K562 (cell line): ENCODE measurements around the gene AMFR. TPM values are rescaled to one million over a fixed set of nuclear protein-coding genes. Genes with fewer than 3 reads are reported as not detected.

Experiments used
- CC2D1A ChIP-seq: fragments of 450-650 bp; IDR thresholded peaks from 2 replicates; pipeline ENCODE4 v1.6.1; 2017; ENCODE audit warnings: mild to moderate bottlenecking
- DACH1 ChIP-seq: fragments of 450-650 bp; IDR thresholded peaks from 2 replicates; pipeline ENCODE4 v1.6.1; 2018; ENCODE audit not compliant: partially characterized antibody
- MTA2 ChIP-seq: fragments of 450-650 bp; IDR thresholded peaks from 2 replicates; pipeline ENCODE4 v1.6.1; 2016; ENCODE audit warnings: low read depth
- PRPF4 ChIP-seq: fragments of 200-400 bp; formaldehyde crosslinking; IDR thresholded peaks from one replicate; pipeline ENCODE4 v1.6.1; 2017; ENCODE audit warnings: low read length, low read depth, mild to moderate bottlenecking; ENCODE audit not compliant: insufficient read depth, poor library complexity, severe bottlenecking
- SMAD3 ChIP-seq: fragments of 450-650 bp; formaldehyde crosslinking; conservative IDR thresholded peaks from 2 replicates; pipeline ENCODE4 v1.4.0; 2020; ENCODE audit warnings: mild to moderate bottlenecking
- SMAD4 ChIP-seq: fragments of 250-450 bp; sonication (Bioruptor Pico); conservative IDR thresholded peaks from 2 replicates; pipeline ENCODE4 v1.8.0; 2021; ENCODE audit warnings: inconsistent platforms, mild to moderate bottlenecking, moderate library complexity
- SRSF7 ChIP-seq: fragments of 200-400 bp; formaldehyde crosslinking; optimal IDR thresholded peaks from 2 replicates; pipeline ENCODE3; 2017; ENCODE audit warnings: mild to moderate bottlenecking, low read depth, low read length
- ZEB2 ChIP-seq: fragments of 450-650 bp; IDR thresholded peaks from 2 replicates; pipeline ENCODE4 v1.6.1; 2016
- ZNF507 ChIP-seq: conservative IDR thresholded peaks from 2 replicates; pipeline ENCODE4 v1.6.1; 2017; ENCODE audit warnings: missing genetic modification characterization, missing compliant biosample characterization
- polyA plus RNA-seq, 8 experiments: library from polyadenylated mRNA; depleted of rRNA in 4 of 8; stranded (reverse) in 5 of 8; unstranded in 3 of 8; fragments of >200 nt; fragmentation: Nextera tagmentation in 2 of 8; fragmentation: Illumina TruSeq in 1 of 8; extraction: Ambion mirVana in 2 of 8; extraction: Trizol in 1 of 8; gene quantifications; 2 replicates each; pipeline versions ENCODE4 v1.2.1 to v1.2.3, GENCODE V29; 2011 to 2014; ENCODE audit warnings: inconsistent platforms in 1 of 8, missing spikeins in 1 of 8
- total RNA-seq, 7 experiments: library from RNA; depleted of rRNA in 6 of 7; stranded (reverse); fragments of >200 nt in 6 of 7; fragmentation: Illumina TruSeq in 2 of 7; extraction: Trizol in 2 of 7; gene quantifications; 2 replicates each; pipeline versions ENCODE4 v1.2.1 to v1.2.3, GENCODE V29; 2011 to 2021; ENCODE audit warnings: low replicate concordance in 1 of 7
- TF ChIP-seq, protein P1 (sequence below): fragments of 250-450 bp; sonication (Bioruptor Pico); IDR thresholded peaks from 2 replicates; pipeline ENCODE4 v1.8.0; 2022; ENCODE audit warnings: moderate library complexity, mild to moderate bottlenecking, inconsistent platforms
- TF ChIP-seq, protein P2 (sequence below): sonication (generic); formaldehyde crosslinking; IDR thresholded peaks from 2 replicates; pipeline ENCODE4 v1.8.0; 2023; ENCODE audit warnings: mild to moderate bottlenecking, missing genetic modification reagents
- TF ChIP-seq, protein P3 (sequence below): sonication (generic); formaldehyde crosslinking; IDR thresholded peaks from 2 replicates; pipeline ENCODE4 v1.8.1; 2023; ENCODE audit warnings: mild to moderate bottlenecking, missing genetic modification reagents
- TF ChIP-seq, protein P4 (sequence below): fragments of 250-450 bp; sonication (Bioruptor Pico); IDR thresholded peaks from 2 replicates; pipeline ENCODE4 v1.4.0; 2020; ENCODE audit warnings: mild to moderate bottlenecking, moderate library complexity
- TF ChIP-seq, protein P5 (sequence below): fragments of 250-450 bp; sonication (Bioruptor Pico); IDR thresholded peaks from 2 replicates; pipeline ENCODE4 v1.8.0; 2022; ENCODE audit warnings: moderate library complexity, mild to moderate bottlenecking, inconsistent platforms

AMFR gene
- total and polyA plus RNA-seq, 9 of the 15 experiments (the other 6 are each of a cell fraction or from before 2014, with no cell fraction given): 15.6 to 113 (median 58.4) TPM

DNA sequence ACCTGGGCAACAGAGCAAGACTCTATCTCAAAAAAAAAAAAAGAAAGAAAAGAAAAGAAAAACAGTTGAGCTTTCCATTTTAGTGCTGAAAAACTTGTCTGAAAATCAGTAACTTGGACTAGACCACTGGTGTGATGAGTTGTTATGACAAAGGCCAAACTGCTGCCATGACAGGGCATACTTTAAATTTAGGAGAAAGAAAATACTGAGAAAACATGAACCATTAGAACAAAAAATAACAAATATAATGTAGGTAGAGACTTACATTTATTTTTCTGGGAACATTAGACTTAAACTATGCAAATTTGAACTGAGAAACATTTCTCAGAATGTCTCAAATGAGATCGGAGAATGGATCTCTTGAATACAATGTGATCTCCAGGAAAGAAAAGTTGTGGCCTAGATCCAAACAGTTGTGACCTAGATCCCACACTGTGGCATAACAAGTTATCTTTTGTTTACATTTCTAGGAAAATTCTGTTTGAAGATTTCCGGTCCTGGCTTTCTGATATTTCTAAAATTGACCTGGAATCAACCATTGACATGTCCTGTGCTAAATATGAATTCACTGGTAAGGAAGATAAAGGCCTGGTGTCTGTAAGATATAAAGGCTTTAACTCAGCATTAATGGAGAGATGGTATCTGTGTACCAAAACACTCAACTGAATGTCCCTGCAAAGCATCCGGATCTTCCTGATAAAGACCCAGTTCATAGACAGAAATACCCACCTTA lies 36.9 kb upstream of the AMFR start (continued):
- TF ChIP-seq CC2D1A (peak; percentile 98), DACH1 (peak; percentile 24), ZEB2 (0 out of 2 replicates have a peak, but pooled peaks have one; percentile 39), SMAD3 (CRISPR knock-in tag) (peak; percentile 72; the same call in 1 of the 2 replicates), ZNF507 (tag) (no peak), PRPF4 (no peak), SMAD4 (peak; percentile 98), MTA2 (peak; percentile 79), SRSF7 (no peak)
- TF ChIP-seq, protein P1, sequence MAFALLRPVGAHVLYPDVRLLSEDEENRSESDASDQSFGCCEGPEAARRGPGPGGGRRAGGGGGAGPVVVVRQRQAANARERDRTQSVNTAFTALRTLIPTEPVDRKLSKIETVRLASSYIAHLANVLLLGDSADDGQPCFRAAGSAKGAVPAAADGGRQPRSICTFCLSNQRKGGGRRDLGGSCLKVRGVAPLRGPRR (CRISPR knock-in tag): no peak
- TF ChIP-seq, protein P2, sequence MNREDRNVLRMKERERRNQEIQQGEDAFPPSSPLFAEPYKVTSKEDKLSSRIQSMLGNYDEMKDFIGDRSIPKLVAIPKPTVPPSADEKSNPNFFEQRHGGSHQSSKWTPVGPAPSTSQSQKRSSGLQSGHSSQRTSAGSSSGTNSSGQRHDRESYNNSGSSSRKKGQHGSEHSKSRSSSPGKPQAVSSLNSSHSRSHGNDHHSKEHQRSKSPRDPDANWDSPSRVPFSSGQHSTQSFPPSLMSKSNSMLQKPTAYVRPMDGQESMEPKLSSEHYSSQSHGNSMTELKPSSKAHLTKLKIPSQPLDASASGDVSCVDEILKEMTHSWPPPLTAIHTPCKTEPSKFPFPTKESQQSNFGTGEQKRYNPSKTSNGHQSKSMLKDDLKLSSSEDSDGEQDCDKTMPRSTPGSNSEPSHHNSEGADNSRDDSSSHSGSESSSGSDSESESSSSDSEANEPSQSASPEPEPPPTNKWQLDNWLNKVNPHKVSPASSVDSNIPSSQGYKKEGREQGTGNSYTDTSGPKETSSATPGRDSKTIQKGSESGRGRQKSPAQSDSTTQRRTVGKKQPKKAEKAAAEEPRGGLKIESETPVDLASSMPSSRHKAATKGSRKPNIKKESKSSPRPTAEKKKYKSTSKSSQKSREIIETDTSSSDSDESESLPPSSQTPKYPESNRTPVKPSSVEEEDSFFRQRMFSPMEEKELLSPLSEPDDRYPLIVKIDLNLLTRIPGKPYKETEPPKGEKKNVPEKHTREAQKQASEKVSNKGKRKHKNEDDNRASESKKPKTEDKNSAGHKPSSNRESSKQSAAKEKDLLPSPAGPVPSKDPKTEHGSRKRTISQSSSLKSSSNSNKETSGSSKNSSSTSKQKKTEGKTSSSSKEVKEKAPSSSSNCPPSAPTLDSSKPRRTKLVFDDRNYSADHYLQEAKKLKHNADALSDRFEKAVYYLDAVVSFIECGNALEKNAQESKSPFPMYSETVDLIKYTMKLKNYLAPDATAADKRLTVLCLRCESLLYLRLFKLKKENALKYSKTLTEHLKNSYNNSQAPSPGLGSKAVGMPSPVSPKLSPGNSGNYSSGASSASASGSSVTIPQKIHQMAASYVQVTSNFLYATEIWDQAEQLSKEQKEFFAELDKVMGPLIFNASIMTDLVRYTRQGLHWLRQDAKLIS (CRISPR knock-in tag): no peak
- TF ChIP-seq, protein P3, sequence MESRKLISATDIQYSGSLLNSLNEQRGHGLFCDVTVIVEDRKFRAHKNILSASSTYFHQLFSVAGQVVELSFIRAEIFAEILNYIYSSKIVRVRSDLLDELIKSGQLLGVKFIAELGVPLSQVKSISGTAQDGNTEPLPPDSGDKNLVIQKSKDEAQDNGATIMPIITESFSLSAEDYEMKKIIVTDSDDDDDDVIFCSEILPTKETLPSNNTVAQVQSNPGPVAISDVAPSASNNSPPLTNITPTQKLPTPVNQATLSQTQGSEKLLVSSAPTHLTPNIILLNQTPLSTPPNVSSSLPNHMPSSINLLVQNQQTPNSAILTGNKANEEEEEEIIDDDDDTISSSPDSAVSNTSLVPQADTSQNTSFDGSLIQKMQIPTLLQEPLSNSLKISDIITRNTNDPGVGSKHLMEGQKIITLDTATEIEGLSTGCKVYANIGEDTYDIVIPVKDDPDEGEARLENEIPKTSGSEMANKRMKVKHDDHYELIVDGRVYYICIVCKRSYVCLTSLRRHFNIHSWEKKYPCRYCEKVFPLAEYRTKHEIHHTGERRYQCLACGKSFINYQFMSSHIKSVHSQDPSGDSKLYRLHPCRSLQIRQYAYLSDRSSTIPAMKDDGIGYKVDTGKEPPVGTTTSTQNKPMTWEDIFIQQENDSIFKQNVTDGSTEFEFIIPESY (CRISPR knock-in tag): no peak
- TF ChIP-seq, protein P4, sequence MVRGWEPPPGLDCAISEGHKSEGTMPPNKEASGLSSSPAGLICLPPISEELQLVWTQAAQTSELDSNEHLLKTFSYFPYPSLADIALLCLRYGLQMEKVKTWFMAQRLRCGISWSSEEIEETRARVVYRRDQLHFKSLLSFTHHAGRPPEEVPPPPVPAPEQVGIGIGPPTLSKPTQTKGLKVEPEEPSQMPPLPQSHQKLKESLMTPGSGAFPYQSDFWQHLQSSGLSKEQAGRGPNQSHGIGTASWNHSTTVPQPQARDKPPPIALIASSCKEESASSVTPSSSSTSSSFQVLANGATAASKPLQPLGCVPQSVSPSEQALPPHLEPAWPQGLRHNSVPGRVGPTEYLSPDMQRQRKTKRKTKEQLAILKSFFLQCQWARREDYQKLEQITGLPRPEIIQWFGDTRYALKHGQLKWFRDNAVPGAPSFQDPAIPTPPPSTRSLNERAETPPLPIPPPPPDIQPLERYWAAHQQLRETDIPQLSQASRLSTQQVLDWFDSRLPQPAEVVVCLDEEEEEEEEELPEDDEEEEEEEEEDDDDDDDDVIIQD (CRISPR knock-in tag): no peak
- TF ChIP-seq, protein P5, sequence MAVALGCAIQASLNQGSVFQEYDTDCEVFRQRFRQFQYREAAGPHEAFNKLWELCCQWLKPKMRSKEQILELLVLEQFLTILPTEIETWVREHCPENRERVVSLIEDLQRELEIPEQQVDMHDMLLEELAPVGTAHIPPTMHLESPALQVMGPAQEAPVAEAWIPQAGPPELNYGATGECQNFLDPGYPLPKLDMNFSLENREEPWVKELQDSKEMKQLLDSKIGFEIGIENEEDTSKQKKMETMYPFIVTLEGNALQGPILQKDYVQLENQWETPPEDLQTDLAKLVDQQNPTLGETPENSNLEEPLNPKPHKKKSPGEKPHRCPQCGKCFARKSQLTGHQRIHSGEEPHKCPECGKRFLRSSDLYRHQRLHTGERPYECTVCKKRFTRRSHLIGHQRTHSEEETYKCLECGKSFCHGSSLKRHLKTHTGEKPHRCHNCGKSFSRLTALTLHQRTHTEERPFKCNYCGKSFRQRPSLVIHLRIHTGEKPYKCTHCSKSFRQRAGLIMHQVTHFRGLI: peak; percentile 36; the same call in 1 of the 2 replicates
